Upper lobe of right lung (tissue), 1 donor: ENCODE data around the gene PARD3. TPM values are rescaled to one million over a fixed set of nuclear protein-coding genes. Genes with fewer than 3 reads are reported as not detected.

ENCODE experiments used
- ATAC-seq: fragments of 200-7000 bp; cut with Tn5 transposase; one replicate; pipeline ENCODE4 v1.9.1; 2020; ENCODE audit warnings: mild to moderate bottlenecking, moderate library complexity
- DNase-seq: peaks from one replicate; pipeline ENCODE4 v3.0.0-alpha.2; 2020
- H3K27ac ChIP-seq: fragments of 200-600 bp; one replicate; pipeline ENCODE4 v1.8.0; 2022
- H3K27me3 ChIP-seq: fragments of 200-600 bp; one replicate; pipeline ENCODE4 v1.8.0; 2022; ENCODE audit warnings: mild to moderate bottlenecking
- H3K36me3 ChIP-seq: fragments of 200-600 bp; one replicate; pipeline ENCODE4 v1.8.0; 2022
- H3K4me1 ChIP-seq: fragments of 200-600 bp; one replicate; pipeline ENCODE4 v1.8.0; 2022
- H3K4me3 ChIP-seq: fragments of 200-600 bp; one replicate; pipeline ENCODE4 v1.8.0; 2022; ENCODE audit warnings: mild to moderate bottlenecking
- H3K9me3 ChIP-seq: fragments of 200-600 bp; one replicate; pipeline ENCODE4 v1.8.0; 2022
- CTCF ChIP-seq: fragments of 200-600 bp; IDR thresholded peaks from one replicate; pipeline ENCODE4 v1.8.0; 2022; ENCODE audit warnings: antibody characterized with exemption
- intact Hi-C: fragments of 100-400 bp; cut with DNase I; formaldehyde crosslinking; loops from one replicate; pipeline ENCODE4 v1.11.0; 2022
- total RNA-seq: library from RNA; stranded (reverse); fragmentation: NEBNext Ultra II Directional; extraction: Animal tissue kit (Norgen Biotek cat#: 25700); gene quantifications from one replicate; pipeline ENCODE4 v1.2.1, GENCODE V29; 2021
- donor health status: DM: no; HTN: yes; CAD: no; lungs with severe emphysema.

Gene PARD3
- total RNA-seq, 1 donor from 2014 or later, result 38.5 TPM

DNA sequence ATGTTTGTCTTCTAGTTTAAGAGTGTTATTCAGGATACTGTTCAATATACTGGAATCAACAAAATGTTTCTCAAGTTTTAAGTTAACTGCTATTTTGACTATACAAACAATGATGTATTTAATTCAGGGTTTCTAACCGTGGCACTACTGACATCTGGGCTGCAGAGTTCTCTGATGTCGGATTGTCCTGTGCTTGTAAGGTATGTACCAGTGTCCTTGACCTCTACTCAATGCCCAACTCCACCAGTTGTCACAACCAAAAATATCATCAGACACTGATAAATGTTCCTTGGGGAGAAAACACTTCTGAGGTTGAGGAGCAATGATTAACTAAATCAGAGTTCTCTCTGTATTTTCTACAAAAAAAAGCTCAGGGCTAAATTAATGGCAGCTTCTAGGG is 301.5 kb downstream of the PARD3 start:
- intact Hi-C loops, result no loop called here

GRCh38 chr10:34507217-34507616 is 307.9 kb downstream of the PARD3 start:
- Histone ChIP-seq H3K27ac (no peak overlapping the region), H3K27me3 (no peaks in the 10 kb centered on the region), H3K4me3 (no peak overlapping the region), H3K9me3 (no peaks in the 10 kb centered on the region), H3K36me3 (no peaks in the 10 kb centered on the region), H3K4me1 (no peaks in the 10 kb centered on the region)
- DNase-seq (no peak), ATAC-seq (no peak)
- no peak for TF ChIP-seq CTCF
- intact Hi-C loops, result no loop called here

More for the DNA sequence above, 301.5 kb downstream of the PARD3 start:
- DNase-seq, result no peak
- Histone ChIP-seq H3K27me3 (no peaks in the 10 kb centered on the region), H3K36me3 (no peaks in the 10 kb centered on the region), H3K27ac (no peak overlapping the region), H3K9me3 (no peaks in the 10 kb centered on the region), H3K4me1 (no peaks in the 10 kb centered on the region), H3K4me3 (no peak overlapping the region)
- TF ChIP-seq CTCF, result no peak
- no peak for ATAC-seq

DNA sequence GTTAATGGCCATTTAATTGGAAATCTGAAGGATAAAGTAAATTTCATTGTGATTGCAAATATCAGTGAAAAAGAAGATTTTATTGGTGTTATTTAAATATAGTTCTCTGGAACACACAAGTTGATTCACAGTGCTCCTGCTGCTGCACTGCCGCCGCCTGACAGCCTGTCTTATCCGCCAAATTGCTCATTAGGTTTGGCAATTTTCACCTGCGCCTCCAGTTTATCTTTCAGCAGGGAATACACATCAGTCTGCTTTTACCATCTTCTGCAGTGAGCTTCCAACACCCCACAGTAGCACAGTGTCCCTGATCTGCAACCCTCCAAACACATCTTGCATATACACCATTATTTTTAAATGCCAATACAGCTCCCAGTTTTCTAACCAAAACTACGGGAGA is 308.3 kb downstream of the PARD3 start:
- no peak overlapping the region for H3K27ac ChIP-seq
- ATAC-seq (no peak), DNase-seq (no peak)
- no peaks in the 10 kb centered on the region for H3K4me1 ChIP-seq
- no peaks in the 10 kb centered on the region for H3K27me3 ChIP-seq
- no peaks in the 10 kb centered on the region for H3K36me3 ChIP-seq
- H3K9me3 ChIP-seq, result no peaks in the 10 kb centered on the region
- H3K4me3 ChIP-seq, result no peak overlapping the region
- no peak for TF ChIP-seq CTCF
- intact Hi-C loops, result no loop called here

- Histone ChIP-seq H3K27ac (no peak overlapping the region), H3K36me3 (no peaks in the 10 kb centered on the region), H3K27me3 (no peaks in the 10 kb centered on the region), H3K4me1 (no peaks in the 10 kb centered on the region), H3K4me3 (no peak overlapping the region), H3K9me3 (no peaks in the 10 kb centered on the region)
- intact Hi-C loops, result no loop called here
- TF ChIP-seq CTCF, result no peak
- ATAC-seq, result no peak
- no peak for DNase-seq
Observed at GRCh38 chr10:34505338-34505737, 309.8 kb downstream of the PARD3 start.

DNA sequence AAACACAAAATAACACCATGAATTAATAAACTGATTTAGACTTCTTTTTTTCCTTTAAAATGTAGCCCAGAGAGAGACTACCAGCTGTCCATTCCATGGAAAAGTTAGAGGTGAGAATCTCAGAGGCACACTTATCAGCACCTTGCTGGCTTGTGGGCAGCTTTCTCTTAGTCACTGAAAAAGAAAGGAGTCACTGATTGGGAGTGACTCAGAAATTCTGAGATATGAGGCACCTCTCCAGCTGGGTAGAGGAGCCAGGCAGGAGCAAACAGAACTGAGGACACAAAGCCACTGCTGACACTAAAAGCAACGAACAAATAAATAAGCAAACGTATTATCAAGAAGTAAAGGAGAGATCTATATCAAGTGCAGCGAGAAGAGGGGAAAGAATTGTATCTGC is 310.6 kb downstream of the PARD3 start:
- TF ChIP-seq CTCF, result no peak
- H3K27ac ChIP-seq, result no peak overlapping the region
- no peak overlapping the region for H3K4me3 ChIP-seq
- no peaks in the 10 kb centered on the region for H3K36me3 ChIP-seq
- DNase-seq, result no peak
- peak; percentile 54 for ATAC-seq
- no peaks in the 10 kb centered on the region for H3K4me1 ChIP-seq
- no peaks in the 10 kb centered on the region for H3K27me3 ChIP-seq
- intact Hi-C loops, result no loop called here
- H3K9me3 ChIP-seq, result no peaks in the 10 kb centered on the region

DNA sequence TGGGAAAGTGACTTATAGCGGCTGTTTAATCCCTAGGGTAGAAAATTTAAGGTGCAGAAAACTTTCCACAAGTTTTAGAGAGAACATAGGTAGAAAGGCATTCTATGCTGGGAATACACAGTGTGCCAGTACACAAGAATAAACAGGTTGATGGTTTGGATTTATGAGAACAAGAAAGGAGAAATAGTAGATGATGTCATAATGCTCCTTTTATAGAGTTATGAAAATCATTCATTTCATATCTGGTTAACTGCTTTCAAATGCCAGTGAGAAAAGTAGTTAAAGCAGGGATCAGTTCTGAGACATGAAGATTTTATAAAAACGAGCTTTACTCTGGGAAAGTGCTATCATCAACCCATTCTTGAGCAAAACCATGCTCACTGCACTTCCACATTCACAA is 311.4 kb downstream of the PARD3 start:
- no peaks in the 10 kb centered on the region for H3K27me3 ChIP-seq
- DNase-seq, result no peak
- no peaks in the 10 kb centered on the region for H3K4me1 ChIP-seq
- no peak overlapping the region for H3K27ac ChIP-seq
- intact Hi-C loops, result no loop called here
- H3K4me3 ChIP-seq, result no peak overlapping the region
- no peak for TF ChIP-seq CTCF
- ATAC-seq, result no peak
- H3K9me3 ChIP-seq, result no peaks in the 10 kb centered on the region
- no peaks in the 10 kb centered on the region for H3K36me3 ChIP-seq
